IPS DF 19.7 (cell line): ENCODE results near the gene GCNA.

Experiments used
- DNase-seq: peaks from one replicate; pipeline ENCODE4 v3.0.0-alpha.2; 2013; ENCODE audit warnings: low read depth, low spot score

GCNA gene

GRCh38 chrX:71616672-71617529 lies 38.7 kb downstream of the GCNA start:
- no peak for DNase-seq

GRCh38 chrX:71617742-71618141 lies 39.5 kb downstream of the GCNA start:
- no peak for DNase-seq

GRCh38 chrX:71618303-71618721 lies 40.1 kb downstream of the GCNA start, which contains the start of gene CXCR3:
TSS of gene CXCR3 (minus strand) at chrX:71618511. CDS start at chrX:71618449, 62 bp downstream.
- no peak for DNase-seq

GRCh38 chrX:71618787-71619186 lies 40.5 kb downstream of the GCNA start:
- DNase-seq = no peak

- DNase-seq = no peak
Measured at GRCh38 chrX:71619193-71619592, 41.0 kb downstream of the GCNA start.

- no peak for DNase-seq
Measured at GRCh38 chrX:71619986-71620385, 41.7 kb downstream of the GCNA start.

GRCh38 chrX:71621603-71622002 lies 43.4 kb downstream of the GCNA start:
- no peak for DNase-seq

GRCh38 chrX:71622032-71622575 lies 43.9 kb downstream of the GCNA start:
- no peak for DNase-seq

- peak; percentile 25 for DNase-seq
Measured at GRCh38 chrX:71622576-71623450, 44.6 kb downstream of the GCNA start.

GRCh38 chrX:71623714-71624113 lies 45.5 kb downstream of the GCNA start:
- no peak for DNase-seq

- DNase-seq = no peak
Measured at GRCh38 chrX:71625471-71625870, 47.2 kb downstream of the GCNA start.

- DNase-seq = no peak
Measured at GRCh38 chrX:71626576-71626975, 48.3 kb downstream of the GCNA start.

- no peak for DNase-seq
Measured at GRCh38 chrX:71627588-71628404, 49.6 kb downstream of the GCNA start.

- no peak for DNase-seq
Measured at GRCh38 chrX:71629467-71629866, 51.2 kb downstream of the GCNA start.

- DNase-seq = no peak
Measured at GRCh38 chrX:71632923-71633657, 54.9 kb downstream of the GCNA start.

GRCh38 chrX:71634366-71634765 lies 56.1 kb downstream of the GCNA start:
- no peak for DNase-seq

- DNase-seq = no peak
Measured at GRCh38 chrX:71636438-71637252, 58.4 kb downstream of the GCNA start.

- DNase-seq = no peak
Measured at GRCh38 chrX:71637253-71637618, 59.0 kb downstream of the GCNA start.

GRCh38 chrX:71637848-71638247 lies 59.6 kb downstream of the GCNA start:
- no peak for DNase-seq

GRCh38 chrX:71638409-71638808 lies 60.2 kb downstream of the GCNA start:
- no peak for DNase-seq
